ENCODE measurements around the gene SPRR2D. TPM values are rescaled to one million over a fixed set of nuclear protein-coding genes. Genes with fewer than 3 reads are reported as not detected.
A peak's percentile ranks its signal among the peaks of the same experiment; 100 is the strongest.

The SPRR2D gene
- polyA plus RNA-seq, 1 donor (not counting 4 experiments of a cell fraction or from before 2014, with no cell fraction given): 6.6 TPM

DNA sequence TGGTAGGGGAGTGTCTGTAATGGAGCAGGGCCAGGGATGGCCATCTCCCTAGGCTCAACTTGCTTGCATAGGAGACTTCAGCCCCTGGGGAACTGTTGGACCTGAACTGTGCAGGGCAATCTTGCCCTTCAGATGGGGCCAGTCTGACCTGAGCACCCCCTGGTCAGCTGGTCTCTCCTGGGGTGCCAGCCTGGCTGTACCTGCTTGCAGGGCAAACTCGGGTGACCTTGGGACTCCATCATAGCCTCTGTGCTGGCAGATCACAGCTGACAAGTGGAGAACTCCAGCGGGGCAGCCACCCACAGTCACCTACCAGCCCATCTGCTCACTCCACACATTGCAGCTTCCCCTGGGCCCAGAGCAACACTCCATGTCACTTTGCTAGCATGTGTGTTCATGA, 8.3 kb upstream of the SPRR2D start:
- Histone ChIP-seq H3K79me2 (ENCODE audit: control insufficient read depth, insufficient read depth, low read length) (no peaks in the 10 kb centered on the region), H3K4me2 (ENCODE audit: control insufficient read depth, extremely low read depth, insufficient read depth, low read depth, low read length) (no peak overlapping the region), H3K36me3 (ENCODE audit: control insufficient read depth in 2 of 2, extremely low read depth in 1 of 2, insufficient read depth in 2 of 2, low read length in 2 of 2) (no peaks in the 10 kb centered on the region), H4K20me1 (ENCODE audit: control insufficient read depth, extremely low read depth, insufficient read depth, low read length) (no peaks in the 10 kb centered on the region), H3K27me3 (ENCODE audit: control insufficient read depth, extremely low read depth, insufficient read depth, low read length) (no peaks in the 10 kb centered on the region), H3K4me1 (ENCODE audit: control insufficient read depth, extremely low read depth, insufficient read depth, low read length) (peaks cover 16% of the 10 kb centered on the region), H3K9ac (ENCODE audit: control insufficient read depth, extremely low read depth, insufficient read depth, low read length) (no peak overlapping the region), H2AFZ (ENCODE audit: control insufficient read depth, low read length) (no peak overlapping the region), H3K27ac (ENCODE audit: control insufficient read depth, insufficient read depth, low read length) (no peak overlapping the region), H3K9me1 (ENCODE audit: control insufficient read depth, extremely low read depth, insufficient read depth, low read length) (no peaks in the 10 kb centered on the region), H3K9me3 (ENCODE audit: control insufficient read depth, low read depth, low read length) (no peaks in the 10 kb centered on the region), H3K4me3 (ENCODE audit: control insufficient read depth in 2 of 3, extremely low read depth in 1 of 3, insufficient read depth in 2 of 3, low read depth in 1 of 3, low read length in 3 of 3) (no peak overlapping the region)
- no peak for DNase-seq (ENCODE audit: low read depth, low spot score)
- no peak for FAIRE-seq
- TF ChIP-seq, protein P1, sequence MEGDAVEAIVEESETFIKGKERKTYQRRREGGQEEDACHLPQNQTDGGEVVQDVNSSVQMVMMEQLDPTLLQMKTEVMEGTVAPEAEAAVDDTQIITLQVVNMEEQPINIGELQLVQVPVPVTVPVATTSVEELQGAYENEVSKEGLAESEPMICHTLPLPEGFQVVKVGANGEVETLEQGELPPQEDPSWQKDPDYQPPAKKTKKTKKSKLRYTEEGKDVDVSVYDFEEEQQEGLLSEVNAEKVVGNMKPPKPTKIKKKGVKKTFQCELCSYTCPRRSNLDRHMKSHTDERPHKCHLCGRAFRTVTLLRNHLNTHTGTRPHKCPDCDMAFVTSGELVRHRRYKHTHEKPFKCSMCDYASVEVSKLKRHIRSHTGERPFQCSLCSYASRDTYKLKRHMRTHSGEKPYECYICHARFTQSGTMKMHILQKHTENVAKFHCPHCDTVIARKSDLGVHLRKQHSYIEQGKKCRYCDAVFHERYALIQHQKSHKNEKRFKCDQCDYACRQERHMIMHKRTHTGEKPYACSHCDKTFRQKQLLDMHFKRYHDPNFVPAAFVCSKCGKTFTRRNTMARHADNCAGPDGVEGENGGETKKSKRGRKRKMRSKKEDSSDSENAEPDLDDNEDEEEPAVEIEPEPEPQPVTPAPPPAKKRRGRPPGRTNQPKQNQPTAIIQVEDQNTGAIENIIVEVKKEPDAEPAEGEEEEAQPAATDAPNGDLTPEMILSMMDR (optimal IDR thresholded peaks at IDR 0.05 in 1 of 3, IDR thresholded peaks at IDR 0.05 in 1 of 3, conservative IDR thresholded peaks at IDR 0.05 in 1 of 3; ENCODE audit: extremely low read depth in 1 of 3, insufficient read depth in 2 of 3, low read length in 3 of 3): no peak
- TF ChIP-seq EZH2 (IDR thresholded peaks at IDR 0.05; ENCODE audit: low read length): no peak
- dilution Hi-C loops (cut with MboI; ENCODE audit: extremely low pct_ligation_motif_present, low sequenced_read_pairs): no loop called here

DNA sequence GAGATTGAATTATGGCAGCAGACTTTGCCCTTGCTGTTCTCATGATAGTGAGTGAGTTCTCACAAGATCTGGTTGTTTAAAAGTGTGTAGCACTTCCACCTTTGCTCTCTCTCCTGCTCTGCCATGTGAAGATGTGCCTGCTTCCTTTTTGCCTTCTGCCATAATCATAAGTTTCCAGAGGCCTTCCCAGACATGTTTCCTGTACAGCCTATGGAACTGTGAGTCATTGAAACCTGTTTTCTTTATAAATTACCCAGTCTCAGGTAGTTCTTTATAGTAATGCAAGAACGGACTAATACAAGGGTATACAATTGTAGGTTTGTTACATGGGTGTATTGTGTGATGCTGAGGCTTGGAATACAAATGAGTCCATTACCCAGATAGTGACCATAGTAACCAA, 5.7 kb downstream of the SPRR2D start:
- H2AFZ ChIP-seq (ENCODE audit: control insufficient read depth, low read length): peak overlapping the region; percentile 70
- H3K4me3 ChIP-seq (ENCODE audit: control insufficient read depth in 2 of 3, extremely low read depth in 1 of 3, insufficient read depth in 2 of 3, low read depth in 1 of 3, low read length in 3 of 3): no peak overlapping the region
- no peaks in the 10 kb centered on the region for H3K79me2 ChIP-seq (ENCODE audit: control insufficient read depth, insufficient read depth, low read length)
- no peak overlapping the region for H3K9ac ChIP-seq (ENCODE audit: control insufficient read depth, extremely low read depth, insufficient read depth, low read length)
- FAIRE-seq: peak; percentile 51
- dilution Hi-C loops (cut with MboI; ENCODE audit: extremely low pct_ligation_motif_present, low sequenced_read_pairs): no loop called here
- no peak for DNase-seq (ENCODE audit: low read depth, low spot score)
- no peaks in the 10 kb centered on the region for H3K9me1 ChIP-seq (ENCODE audit: control insufficient read depth, extremely low read depth, insufficient read depth, low read length)
- H4K20me1 ChIP-seq (ENCODE audit: control insufficient read depth, extremely low read depth, insufficient read depth, low read length): no peaks in the 10 kb centered on the region
- no peak overlapping the region for H3K4me2 ChIP-seq (ENCODE audit: control insufficient read depth, extremely low read depth, insufficient read depth, low read depth, low read length)
- H3K9me3 ChIP-seq (ENCODE audit: control insufficient read depth, low read depth, low read length): no peaks in the 10 kb centered on the region
- peak overlapping the region; percentile 41 for H3K27ac ChIP-seq (ENCODE audit: control insufficient read depth, insufficient read depth, low read length)
- peaks cover 43% of the 10 kb centered on the region for H3K4me1 ChIP-seq (ENCODE audit: control insufficient read depth, extremely low read depth, insufficient read depth, low read length)
- H3K27me3 ChIP-seq (ENCODE audit: control insufficient read depth, extremely low read depth, insufficient read depth, low read length): no peaks in the 10 kb centered on the region
- H3K36me3 ChIP-seq (ENCODE audit: control insufficient read depth in 2 of 2, extremely low read depth in 1 of 2, insufficient read depth in 2 of 2, low read length in 2 of 2): no peaks in the 10 kb centered on the region
- TF ChIP-seq, protein P1 (optimal IDR thresholded peaks at IDR 0.05 in 1 of 3, IDR thresholded peaks at IDR 0.05 in 1 of 3, conservative IDR thresholded peaks at IDR 0.05 in 1 of 3; ENCODE audit: extremely low read depth in 1 of 3, insufficient read depth in 2 of 3, low read length in 3 of 3): no peak
- no peak for TF ChIP-seq EZH2 (IDR thresholded peaks at IDR 0.05; ENCODE audit: low read length)
